Measurements from ENCODE around the gene CDHR2. TPM values are rescaled to one million over a fixed set of nuclear protein-coding genes. Genes with fewer than 3 reads are reported as not detected.

CDHR2 gene
- total and polyA plus RNA-seq, 2 donors from 2014 or later = 4.2 to 8.0 TPM

DNA sequence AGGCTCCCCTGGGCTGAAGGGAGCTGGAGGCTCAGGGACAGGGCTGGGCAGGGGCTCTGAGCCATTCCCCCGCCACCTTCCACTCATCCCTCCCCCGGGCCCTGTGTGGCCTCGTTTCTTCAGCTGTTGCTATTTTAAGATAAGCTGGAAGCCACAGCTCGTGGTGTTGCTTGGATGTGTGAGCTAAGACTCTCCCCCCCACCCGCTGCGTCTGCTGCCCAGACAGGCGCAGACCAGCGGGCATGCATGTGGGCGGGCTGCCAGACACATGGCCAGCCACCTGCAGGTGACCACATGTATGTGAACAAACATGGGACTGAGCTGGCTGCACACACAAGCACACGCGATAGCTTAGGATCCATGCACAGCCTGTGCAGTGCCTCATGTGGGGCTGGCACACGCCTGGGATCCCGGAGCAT lies 72.5 kb downstream of the CDHR2 start:
- peak in 1 of 5 donors; percentile 54 for DNase-seq
- Histone ChIP-seq H3K4me1 (ENCODE audit: control insufficient read depth in 2 of 3, insufficient read depth in 2 of 3, low read depth in 1 of 3, low read length in 3 of 3) (no peaks in the 10 kb centered on the region), H3K9me3 (ENCODE audit: control insufficient read depth in 2 of 3, insufficient read depth in 1 of 3, low read length in 3 of 3) (no peaks in the 10 kb centered on the region), H3K27ac (ENCODE audit: low read depth in 2 of 2, low read length in 2 of 2) (no peak overlapping the region), H3K4me3 (ENCODE audit: low read length in 3 of 3) (no peak overlapping the region), H3K9ac (ENCODE audit: low read length in 3 of 3) (no peak overlapping the region), H3K27me3 (ENCODE audit: control insufficient read depth, insufficient read depth, low read length) (peaks cover 24% of the 10 kb centered on the region), H3K36me3 (ENCODE audit: control insufficient read depth in 2 of 3, insufficient read depth in 3 of 3, low read length in 3 of 3) (no peaks in the 10 kb centered on the region)
- no peak for FAIRE-seq
- TF ChIP-seq, protein P1, sequence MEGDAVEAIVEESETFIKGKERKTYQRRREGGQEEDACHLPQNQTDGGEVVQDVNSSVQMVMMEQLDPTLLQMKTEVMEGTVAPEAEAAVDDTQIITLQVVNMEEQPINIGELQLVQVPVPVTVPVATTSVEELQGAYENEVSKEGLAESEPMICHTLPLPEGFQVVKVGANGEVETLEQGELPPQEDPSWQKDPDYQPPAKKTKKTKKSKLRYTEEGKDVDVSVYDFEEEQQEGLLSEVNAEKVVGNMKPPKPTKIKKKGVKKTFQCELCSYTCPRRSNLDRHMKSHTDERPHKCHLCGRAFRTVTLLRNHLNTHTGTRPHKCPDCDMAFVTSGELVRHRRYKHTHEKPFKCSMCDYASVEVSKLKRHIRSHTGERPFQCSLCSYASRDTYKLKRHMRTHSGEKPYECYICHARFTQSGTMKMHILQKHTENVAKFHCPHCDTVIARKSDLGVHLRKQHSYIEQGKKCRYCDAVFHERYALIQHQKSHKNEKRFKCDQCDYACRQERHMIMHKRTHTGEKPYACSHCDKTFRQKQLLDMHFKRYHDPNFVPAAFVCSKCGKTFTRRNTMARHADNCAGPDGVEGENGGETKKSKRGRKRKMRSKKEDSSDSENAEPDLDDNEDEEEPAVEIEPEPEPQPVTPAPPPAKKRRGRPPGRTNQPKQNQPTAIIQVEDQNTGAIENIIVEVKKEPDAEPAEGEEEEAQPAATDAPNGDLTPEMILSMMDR (IDR thresholded peaks at IDR 0.05; ENCODE audit: borderline replicate concordance, extremely low read depth, insufficient read depth) = no peak
- intact Hi-C loops (cut with DNase I) = no loop called here

DNA sequence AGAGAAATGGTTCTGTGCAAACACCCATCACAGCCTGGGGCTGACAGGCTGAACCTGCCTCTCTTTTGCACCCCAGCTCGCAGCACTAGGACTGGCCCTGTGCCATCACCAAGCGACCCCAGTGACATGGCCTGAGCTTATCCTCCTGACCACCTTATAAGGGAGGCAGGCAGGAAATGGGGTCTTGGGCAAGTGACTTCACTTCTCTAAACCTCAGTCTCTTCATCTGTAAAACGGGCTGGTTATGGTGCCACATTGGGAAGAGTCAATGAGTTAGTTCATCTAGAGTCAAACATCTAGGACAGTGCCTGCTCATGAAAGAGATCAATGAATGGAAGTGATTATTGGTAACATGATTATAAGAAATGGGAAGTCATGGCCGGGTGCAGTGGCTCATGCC lies 75.0 kb downstream of the CDHR2 start:
- intact Hi-C loops (cut with DNase I) = no loop called here
- H3K4me1 ChIP-seq (ENCODE audit: control insufficient read depth in 2 of 3, insufficient read depth in 2 of 3, low read depth in 1 of 3, low read length in 3 of 3) = no peaks in the 10 kb centered on the region
- no peaks in the 10 kb centered on the region for H3K9me3 ChIP-seq (ENCODE audit: control insufficient read depth in 2 of 3, insufficient read depth in 1 of 3, low read length in 3 of 3)
- H3K27me3 ChIP-seq (ENCODE audit: control insufficient read depth, insufficient read depth, low read length) = peaks cover 27% of the 10 kb centered on the region
- TF ChIP-seq, protein P1 (IDR thresholded peaks at IDR 0.05; ENCODE audit: borderline replicate concordance, extremely low read depth, insufficient read depth) = no peak
- FAIRE-seq = no peak
- no peak overlapping the region for H3K9ac ChIP-seq (ENCODE audit: low read length in 3 of 3)
- no peaks in the 10 kb centered on the region for H3K36me3 ChIP-seq (ENCODE audit: control insufficient read depth in 2 of 3, insufficient read depth in 3 of 3, low read length in 3 of 3)
- no peak overlapping the region for H3K27ac ChIP-seq (ENCODE audit: low read depth in 2 of 2, low read length in 2 of 2)
- H3K4me3 ChIP-seq (ENCODE audit: low read length in 3 of 3) = no peak overlapping the region
- no peak for DNase-seq

- Histone ChIP-seq H3K9ac (ENCODE audit: low read length in 3 of 3) (no peak overlapping the region), H3K27me3 (ENCODE audit: control insufficient read depth, insufficient read depth, low read length) (peaks cover 26% of the 10 kb centered on the region), H3K4me3 (ENCODE audit: low read length in 3 of 3) (no peak overlapping the region), H3K4me1 (ENCODE audit: control insufficient read depth in 2 of 3, insufficient read depth in 2 of 3, low read depth in 1 of 3, low read length in 3 of 3) (peaks cover 0 to 2% (median 0%) of the 10 kb centered on the region in 3 donors), H3K27ac (ENCODE audit: low read depth in 2 of 2, low read length in 2 of 2) (no peak overlapping the region), H3K36me3 (ENCODE audit: control insufficient read depth in 2 of 3, insufficient read depth in 3 of 3, low read length in 3 of 3) (no peaks in the 10 kb centered on the region), H3K9me3 (ENCODE audit: control insufficient read depth in 2 of 3, insufficient read depth in 1 of 3, low read length in 3 of 3) (no peaks in the 10 kb centered on the region)
- FAIRE-seq (no peak), DNase-seq (no peak)
- TF ChIP-seq, protein P1 (IDR thresholded peaks at IDR 0.05; ENCODE audit: borderline replicate concordance, extremely low read depth, insufficient read depth) = no peak
- intact Hi-C loops (cut with DNase I) = no loop called here
Observed at GRCh38 chr5:176624938-176625337, 75.8 kb downstream of the CDHR2 start.

GRCh38 chr5:176625512-176625911 lies 76.4 kb downstream of the CDHR2 start:
- FAIRE-seq (no peak), DNase-seq (no peak)
- H3K4me1 ChIP-seq (ENCODE audit: control insufficient read depth in 2 of 3, insufficient read depth in 2 of 3, low read depth in 1 of 3, low read length in 3 of 3) = peaks cover 0 to 3% (median 0%) of the 10 kb centered on the region in 3 donors
- H3K27ac ChIP-seq (ENCODE audit: low read depth in 2 of 2, low read length in 2 of 2) = no peak overlapping the region
- H3K4me3 ChIP-seq (ENCODE audit: low read length in 3 of 3) = no peak overlapping the region
- H3K9me3 ChIP-seq (ENCODE audit: control insufficient read depth in 2 of 3, insufficient read depth in 1 of 3, low read length in 3 of 3) = no peaks in the 10 kb centered on the region
- no peak overlapping the region for H3K9ac ChIP-seq (ENCODE audit: low read length in 3 of 3)
- peaks cover 25% of the 10 kb centered on the region for H3K27me3 ChIP-seq (ENCODE audit: control insufficient read depth, insufficient read depth, low read length)
- no peaks in the 10 kb centered on the region for H3K36me3 ChIP-seq (ENCODE audit: control insufficient read depth in 2 of 3, insufficient read depth in 3 of 3, low read length in 3 of 3)
- intact Hi-C loops (cut with DNase I) = no loop called here
- TF ChIP-seq, protein P1 (IDR thresholded peaks at IDR 0.05; ENCODE audit: borderline replicate concordance, extremely low read depth, insufficient read depth) = no peak
